Activated naive CD4-positive, alpha-beta T cell treated with anti-CD3 and anti-CD28 coated beads, Interleukin-2, amount 50 U/mL, for 16 hours (primary cell): Measurements from ENCODE around the gene TRIM28.

Experiments used
- DNase-seq: peaks from one replicate; pipeline ENCODE4 v3.0.0-alpha.2; 2020

TRIM28 gene

GRCh38 chr19:58579473-58580142, 35.7 kb downstream of the TRIM28 start:
- DNase-seq, result no peak

GRCh38 chr19:58581227-58582141, 37.6 kb downstream of the TRIM28 start:
- peak; percentile 89 for DNase-seq

- no peak for DNase-seq
Measured at GRCh38 chr19:58582985-58583384, 39.1 kb downstream of the TRIM28 start.

GRCh38 chr19:58584498-58585441, 40.9 kb downstream of the TRIM28 start:
- DNase-seq, result no peak

- no peak for DNase-seq
Measured at GRCh38 chr19:58585442-58586132, 41.7 kb downstream of the TRIM28 start.

- no peak for DNase-seq
Measured at GRCh38 chr19:58586133-58586765, 42.4 kb downstream of the TRIM28 start.
